Measurements from ENCODE around the gene DNAH10.

GRCh38 chr12:123782997-123783792 lies 21.1 kb downstream of the DNAH10 start:
- no peak for TF ChIP-seq EZH2phosphoT487 (IDR thresholded peaks at IDR 0.05; ENCODE audit: borderline replicate concordance, low read depth, low read length)
- no peak for TF ChIP-seq CTCF (conservative IDR thresholded peaks at IDR 0.05; ENCODE audit: low read length)
